Uterus (tissue), 4 donors: ENCODE data around the gene SCFD2. TPM values are rescaled to one million over a fixed set of nuclear protein-coding genes. Genes with fewer than 3 reads are reported as not detected.
A peak's percentile ranks its signal among the peaks of the same experiment; 100 is the strongest.

Experiments used
- DNase-seq, 2 donors: peaks; one replicate each; pipeline ENCODE4 v3.0.0-alpha.2; 2019 to 2020
- H3K27ac ChIP-seq, 2 donors: fragments of 200-600 bp; sonication (generic); 1 replicate in 1 of 2; 2 replicates in 1 of 2; pipeline ENCODE4 v1.5.1; 2016 to 2018
- H3K27me3 ChIP-seq, 2 donors: fragments of 200-600 bp; sonication (generic); one replicate each; pipeline ENCODE4 v1.5.1; 2018 to 2019; ENCODE audit warnings: control low read depth in 1 of 2
- H3K36me3 ChIP-seq, 2 donors: fragments of 200-600 bp; sonication (generic); one replicate each; pipeline ENCODE4 v1.5.1; 2019; ENCODE audit warnings: control low read depth in 1 of 2
- H3K4me1 ChIP-seq, 2 donors: fragments of 200-600 bp; sonication (generic); one replicate each; pipeline ENCODE4 v1.5.1; 2018 to 2019; ENCODE audit warnings: control low read depth in 1 of 2
- H3K4me3 ChIP-seq, 2 donors: fragments of 200-600 bp; sonication (generic); 1 replicate in 1 of 2; 2 replicates in 1 of 2; pipeline ENCODE4 v1.5.1; 2018 to 2019; ENCODE audit warnings: mild to moderate bottlenecking in 1 of 2
- H3K9me3 ChIP-seq, 2 donors: fragments of 200-600 bp; sonication (generic); one replicate each; pipeline ENCODE4 v1.5.1; 2019; ENCODE audit warnings: control low read depth in 1 of 2
- CTCF ChIP-seq, 4 experiments: fragments of 200-600 bp in 2 of 4; fragments of 450-650 bp in 2 of 4; sonication (generic) in 2 of 4; IDR thresholded peaks; one replicate each; pipeline ENCODE4 v1.5.1; 2016 to 2019; ENCODE audit warnings: antibody characterized with exemption in 4 of 4, mild to moderate bottlenecking in 2 of 4, moderate library complexity in 1 of 4
- POLR2A ChIP-seq, 2 donors: fragments of 450-650 bp; IDR thresholded peaks; one replicate each; pipeline ENCODE4 v1.6.1; 2016; ENCODE audit warnings: antibody characterized with exemption in 2 of 2, mild to moderate bottlenecking in 1 of 2, moderate library complexity in 1 of 2
- intact Hi-C: fragments of 100-400 bp; cut with DNase I; formaldehyde crosslinking; loops from one replicate; pipeline ENCODE4 v1.15.1; 2023; ENCODE audit warnings: low total_unique reads
- total RNA-seq, 4 donors: library from RNA; depleted of rRNA in 3 of 4; stranded (reverse); fragments of >200 nt in 3 of 4; gene quantifications; one replicate each; pipeline versions ENCODE4 v1.1.0 to v1.2.4, GENCODE V29; 2014 to 2023
- donor health status: DM: yes; HTN: yes; CAD: no.

The SCFD2 gene
- total RNA-seq, 4 donors from 2014 or later: 19.6 to 36.2 (median 24.5) TPM

- DNase-seq: no peak
- Histone ChIP-seq H3K4me3 (no peak overlapping the region), H3K9me3 (no peaks in the 10 kb centered on the region), H3K36me3 (no peaks in the 10 kb centered on the region), H3K27me3 (no peaks in the 10 kb centered on the region), H3K4me1 (no peaks in the 10 kb centered on the region), H3K27ac (no peak overlapping the region)
- no peak for TF ChIP-seq CTCF (IDR thresholded peaks at IDR 0.05)
- TF ChIP-seq POLR2A (IDR thresholded peaks at IDR 0.05): no peak
- intact Hi-C loops: no loop called here
Observed at GRCh38 chr4:53137468-53137867, 228.4 kb downstream of the SCFD2 start.

- DNase-seq: no peak
- no peaks in the 10 kb centered on the region for H3K36me3 ChIP-seq
- H3K27me3 ChIP-seq: no peaks in the 10 kb centered on the region
- TF ChIP-seq CTCF (IDR thresholded peaks at IDR 0.05): no peak
- no peak for TF ChIP-seq POLR2A (IDR thresholded peaks at IDR 0.05)
- peaks cover 0 to under 1% of the 10 kb centered on the region in 2 donors for H3K4me1 ChIP-seq
- H3K4me3 ChIP-seq: no peak overlapping the region
- intact Hi-C loops: no loop called here
- no peaks in the 10 kb centered on the region for H3K9me3 ChIP-seq
- H3K27ac ChIP-seq: no peak overlapping the region
Observed at GRCh38 chr4:53136954-53137353, 228.9 kb downstream of the SCFD2 start.

GRCh38 chr4:53132132-53132891 is 233.5 kb downstream of the SCFD2 start:
- TF ChIP-seq CTCF (IDR thresholded peaks at IDR 0.05) (no peak), POLR2A (IDR thresholded peaks at IDR 0.05) (no peak)
- H3K9me3 ChIP-seq: no peaks in the 10 kb centered on the region
- H3K4me1 ChIP-seq: peaks cover 0 to 15% of the 10 kb centered on the region in 2 donors
- H3K27ac ChIP-seq: peak overlapping the region in 1 of 2 donors; percentile 26
- no peak for DNase-seq
- no peaks in the 10 kb centered on the region for H3K27me3 ChIP-seq
- intact Hi-C loops: no loop called here
- H3K36me3 ChIP-seq: no peaks in the 10 kb centered on the region
- H3K4me3 ChIP-seq: no peak overlapping the region

GRCh38 chr4:53131562-53131925 is 234.3 kb downstream of the SCFD2 start:
- no peaks in the 10 kb centered on the region for H3K27me3 ChIP-seq
- TF ChIP-seq CTCF (IDR thresholded peaks at IDR 0.05) (no peak), POLR2A (IDR thresholded peaks at IDR 0.05) (no peak)
- no peak for DNase-seq

GRCh38 chr4:53130896-53131561 is 234.8 kb downstream of the SCFD2 start:
- DNase-seq: no peak
- peaks cover 0 to 15% of the 10 kb centered on the region in 2 donors for H3K4me1 ChIP-seq
- no peaks in the 10 kb centered on the region for H3K36me3 ChIP-seq
- no peak for TF ChIP-seq CTCF (IDR thresholded peaks at IDR 0.05)
- TF ChIP-seq POLR2A (IDR thresholded peaks at IDR 0.05): no peak
- intact Hi-C loops: no loop called here
- no peaks in the 10 kb centered on the region for H3K27me3 ChIP-seq
- peak overlapping the region in 1 of 2 donors; percentile 26 for H3K27ac ChIP-seq
- H3K4me3 ChIP-seq: no peak overlapping the region
- H3K9me3 ChIP-seq: no peaks in the 10 kb centered on the region

More at GRCh38 chr4:53131562-53131925, 234.3 kb downstream of the SCFD2 start:
- Histone ChIP-seq H3K27ac (peak overlapping the region in 1 of 2 donors; percentile 26), H3K9me3 (no peaks in the 10 kb centered on the region), H3K36me3 (no peaks in the 10 kb centered on the region), H3K4me1 (peaks cover 0 to 15% of the 10 kb centered on the region in 2 donors), H3K4me3 (no peak overlapping the region)
- intact Hi-C loops: no loop called here
